NB4 (cell line): ENCODE results near the gene CDH8.

Source experiments
- DNase-seq: peaks from one replicate; pipeline ENCODE4 v3.0.0; 2010; ENCODE audit warnings: low read depth
- H3K4me3 ChIP-seq: one replicate; pipeline ENCODE4 v1.5.1; 2011; ENCODE audit warnings: mild to moderate bottlenecking, low read depth, low read length, moderate library complexity
- CTCF ChIP-seq: IDR thresholded peaks from one replicate; pipeline ENCODE4 v1.5.1; 2012; ENCODE audit warnings: low read depth, low read length
- MAX ChIP-seq: IDR thresholded peaks from 2 replicates; pipeline ENCODE4 v1.6.1; 2011; ENCODE audit warnings: low read depth, low read length
- MYC ChIP-seq: IDR thresholded peaks from 2 replicates; pipeline ENCODE4 v1.6.1; 2011; ENCODE audit warnings: low read depth, low read length
- POLR2A ChIP-seq: IDR thresholded peaks from 2 replicates; pipeline ENCODE4 v1.6.1; 2011; ENCODE audit warnings: mild to moderate bottlenecking; ENCODE audit not compliant: insufficient read length; ENCODE audit errors: extremely low read depth

Gene CDH8

GRCh38 chr16:61946019-61946418 lies 90.2 kb downstream of the CDH8 start:
- TF ChIP-seq POLR2A (no peak), MYC (no peak), MAX (no peak), CTCF (peak; percentile 26)
- H3K4me3 ChIP-seq: no peak overlapping the region
- DNase-seq: peak; percentile 4

- no peak for TF ChIP-seq MAX
- no peak overlapping the region for H3K4me3 ChIP-seq
- no peak for DNase-seq
Measured at GRCh38 chr16:61945511-61945910, 90.7 kb downstream of the CDH8 start.

- TF ChIP-seq POLR2A (no peak), MYC (no peak), CTCF (no peak), MAX (no peak)
- no peak overlapping the region for H3K4me3 ChIP-seq
- no peak for DNase-seq
Measured at GRCh38 chr16:61944004-61944403, 92.2 kb downstream of the CDH8 start.

DNA sequence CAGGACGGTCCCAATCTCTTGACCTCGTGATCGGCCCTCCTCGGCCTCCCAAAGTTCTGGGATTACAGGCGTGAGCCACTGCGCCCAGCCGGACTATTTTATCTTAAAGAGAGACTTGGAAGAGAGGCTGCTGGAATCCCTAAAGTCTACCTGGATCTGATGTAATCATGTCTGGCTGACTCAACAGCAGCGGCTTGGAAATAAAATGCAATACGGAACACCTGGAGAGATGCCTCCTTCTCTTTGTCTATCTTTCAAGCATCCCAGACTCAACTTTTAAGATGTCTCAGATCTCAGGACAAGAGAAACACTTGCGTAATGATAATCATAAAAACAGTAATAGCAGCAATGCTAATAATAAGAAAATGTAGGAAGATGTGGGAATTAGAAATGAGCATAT lies 95.6 kb downstream of the CDH8 start:
- TF ChIP-seq MAX (no peak), POLR2A (no peak), CTCF (no peak), MYC (no peak)
- no peak overlapping the region for H3K4me3 ChIP-seq
- DNase-seq: no peak

DNA sequence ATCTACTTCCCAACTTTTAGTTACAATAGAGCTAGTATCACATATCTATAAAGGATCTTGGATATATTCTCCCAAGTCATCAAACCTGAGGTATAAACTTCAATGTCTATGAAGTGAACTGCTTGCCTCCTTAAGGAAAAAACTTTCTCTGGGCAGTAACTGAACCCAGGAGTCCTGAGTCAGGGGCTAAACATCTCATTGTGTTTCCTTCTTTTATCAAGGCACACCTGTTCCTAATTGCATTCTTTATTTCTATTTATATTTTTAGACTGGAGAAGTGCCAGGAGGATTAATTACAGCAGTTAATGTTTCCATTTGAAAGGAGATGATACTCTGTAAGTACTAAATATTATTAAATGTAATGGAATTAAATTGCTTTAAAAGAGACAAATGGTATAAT lies 98.6 kb downstream of the CDH8 start:
- DNase-seq: no peak
- no peak for TF ChIP-seq MYC
- TF ChIP-seq POLR2A: no peak
- TF ChIP-seq CTCF: no peak
- TF ChIP-seq MAX: no peak

DNA sequence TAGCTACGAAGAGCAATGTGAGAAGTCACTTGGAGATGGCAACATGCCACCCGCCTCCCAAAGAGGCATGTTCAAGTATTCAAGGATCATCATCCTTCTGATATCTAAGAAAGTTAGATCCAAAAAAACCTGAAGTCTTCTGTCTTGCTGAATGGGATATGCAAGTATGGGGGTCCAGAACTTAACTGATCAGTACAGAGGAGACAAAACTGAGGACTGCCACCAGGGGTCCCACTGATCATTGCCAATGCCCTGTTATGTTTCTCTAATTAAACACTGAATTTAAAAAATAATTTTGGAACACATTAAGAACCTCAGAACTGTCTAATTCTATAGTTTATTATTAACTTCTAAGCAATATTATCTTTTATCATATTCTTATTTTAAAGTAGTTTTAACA lies 99.7 kb downstream of the CDH8 start:
- H3K4me3 ChIP-seq: no peak overlapping the region
- peak; percentile 12 for DNase-seq
- TF ChIP-seq POLR2A: no peak
- TF ChIP-seq CTCF: peak; percentile 25

More for the DNA sequence above, 98.6 kb downstream of the CDH8 start:
- H3K4me3 ChIP-seq: no peak overlapping the region
